NK-92 (cell line): ENCODE results near the gene FKRP.
"Not testable (repeated sequence)": the region's sequence is repeated elsewhere in the genome, so short reads cannot be mapped to it uniquely, and the experiment has no call there.

Experiments
- DNase-seq: peaks from one replicate; lab custom pipeline; 2025; ENCODE audit not compliant: unreplicated experiment; lab: John Stamatoyannopoulos, UW

Gene FKRP

GRCh38 chr19:46755853-46756543, 10.1 kb downstream of the FKRP start:
- no peak for DNase-seq

- DNase-seq, result no peak
Observed at GRCh38 chr19:46756544-46756888, 10.7 kb downstream of the FKRP start.

- DNase-seq, result no peak
Observed at GRCh38 chr19:46759206-46759605, 13.3 kb downstream of the FKRP start.

GRCh38 chr19:46759817-46760333, 14.0 kb downstream of the FKRP start:
- no peak for DNase-seq

GRCh38 chr19:46760363-46760762, 14.5 kb downstream of the FKRP start:
- no peak for DNase-seq

GRCh38 chr19:46760897-46761296, 15.0 kb downstream of the FKRP start:
- not testable (repeated sequence) for DNase-seq

GRCh38 chr19:46761418-46761831, 15.6 kb downstream of the FKRP start:
- DNase-seq, result no peak

- DNase-seq, result no peak
Observed at GRCh38 chr19:46762245-46762890, 16.5 kb downstream of the FKRP start.

GRCh38 chr19:46764817-46765291, 19.0 kb downstream of the FKRP start:
- no peak for DNase-seq

- DNase-seq, result no peak
Observed at GRCh38 chr19:46766569-46767317, 20.9 kb downstream of the FKRP start.

- DNase-seq, result not testable (repeated sequence)
Observed at GRCh38 chr19:46768746-46769145, 22.9 kb downstream of the FKRP start.

- DNase-seq, result no peak
Observed at GRCh38 chr19:46772170-46773017, 26.5 kb downstream of the FKRP start.

- no peak for DNase-seq
Observed at GRCh38 chr19:46773018-46773399, 27.2 kb downstream of the FKRP start.

GRCh38 chr19:46775642-46776258, 29.9 kb downstream of the FKRP start:
- DNase-seq, result no peak

GRCh38 chr19:46776927-46777911, 31.4 kb downstream of the FKRP start:
- no peak for DNase-seq

GRCh38 chr19:46777956-46778645, 32.2 kb downstream of the FKRP start:
- DNase-seq, result not testable (repeated sequence)

- DNase-seq, result no peak
Observed at GRCh38 chr19:46782355-46783019, 36.6 kb downstream of the FKRP start.

- no peak for DNase-seq
Observed at GRCh38 chr19:46783670-46784069, 37.8 kb downstream of the FKRP start.
